DMS114 treated with DMSO at 0.1 percent for 48 hours (cell line): Measurements from ENCODE around the gene FOXB1.

Experiments used
- DNase-seq: peaks from one replicate; lab custom pipeline; 2025; ENCODE audit not compliant: unreplicated experiment; lab: John Stamatoyannopoulos, UW

FOXB1 gene

GRCh38 chr15:59998950-59999611 lies 5.0 kb upstream of the FOXB1 start:
- DNase-seq = no peak

DNA sequence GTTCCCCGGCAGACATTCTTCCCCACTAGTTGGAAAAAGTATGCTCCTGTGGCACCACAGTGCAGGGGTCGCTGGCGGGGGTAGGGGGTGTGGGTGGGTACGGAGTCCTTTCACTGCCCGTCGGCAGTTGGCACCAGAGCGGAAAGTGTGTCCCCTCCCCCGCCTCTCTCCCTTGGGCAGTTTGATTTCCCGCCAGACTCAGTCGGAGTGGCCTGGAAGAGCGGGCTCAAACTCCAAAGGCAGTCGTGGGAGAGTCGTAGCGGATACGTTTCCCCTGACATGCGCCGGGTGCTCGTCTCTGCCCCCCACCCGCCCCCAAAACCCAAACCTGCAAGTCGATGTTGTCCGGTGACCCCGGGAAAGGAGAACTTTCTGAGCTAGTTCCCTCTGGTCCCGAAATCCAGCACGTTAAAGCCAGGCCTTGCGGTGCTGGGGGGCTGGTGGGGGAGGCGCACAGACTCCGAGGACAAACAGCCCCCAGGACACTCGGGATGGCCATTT lies 4.4 kb upstream of the FOXB1 start:
- no peak for DNase-seq

DNA sequence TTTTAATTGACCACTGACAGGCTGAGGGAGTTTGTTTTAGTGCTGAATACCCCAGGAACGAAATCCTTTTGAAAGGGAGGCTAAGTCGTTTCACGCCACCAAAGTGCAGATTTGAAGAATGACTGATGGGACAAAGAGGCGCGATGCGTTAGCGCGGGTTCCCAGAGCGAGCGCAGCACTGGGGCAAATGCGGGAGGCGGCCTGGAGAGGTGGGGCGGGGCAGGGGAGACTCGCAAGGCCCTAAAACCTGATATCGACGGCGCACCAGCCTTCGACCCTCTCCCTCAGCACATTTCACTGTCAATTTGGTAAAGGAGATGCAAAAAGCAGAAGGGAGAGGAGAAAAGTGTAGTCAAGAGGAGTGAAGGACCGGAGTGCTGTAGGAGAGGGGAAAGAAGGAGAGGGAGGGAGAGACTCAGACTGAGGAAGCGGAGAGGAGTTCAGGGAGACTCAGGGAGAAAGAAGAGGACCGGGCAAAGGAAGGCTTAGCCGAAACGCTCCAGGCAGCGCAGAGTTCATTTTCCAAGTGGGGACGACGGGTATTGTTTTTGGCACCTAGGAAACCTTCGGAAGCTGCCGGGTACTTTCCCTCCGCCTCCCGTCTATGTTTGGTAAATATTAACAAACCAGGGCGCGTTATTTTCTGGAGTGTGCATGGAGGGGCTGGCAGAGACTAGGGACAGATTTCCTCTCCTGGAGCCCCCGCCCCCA lies 3.8 kb upstream of the FOXB1 start:
- peak; percentile 22 for DNase-seq

DNA sequence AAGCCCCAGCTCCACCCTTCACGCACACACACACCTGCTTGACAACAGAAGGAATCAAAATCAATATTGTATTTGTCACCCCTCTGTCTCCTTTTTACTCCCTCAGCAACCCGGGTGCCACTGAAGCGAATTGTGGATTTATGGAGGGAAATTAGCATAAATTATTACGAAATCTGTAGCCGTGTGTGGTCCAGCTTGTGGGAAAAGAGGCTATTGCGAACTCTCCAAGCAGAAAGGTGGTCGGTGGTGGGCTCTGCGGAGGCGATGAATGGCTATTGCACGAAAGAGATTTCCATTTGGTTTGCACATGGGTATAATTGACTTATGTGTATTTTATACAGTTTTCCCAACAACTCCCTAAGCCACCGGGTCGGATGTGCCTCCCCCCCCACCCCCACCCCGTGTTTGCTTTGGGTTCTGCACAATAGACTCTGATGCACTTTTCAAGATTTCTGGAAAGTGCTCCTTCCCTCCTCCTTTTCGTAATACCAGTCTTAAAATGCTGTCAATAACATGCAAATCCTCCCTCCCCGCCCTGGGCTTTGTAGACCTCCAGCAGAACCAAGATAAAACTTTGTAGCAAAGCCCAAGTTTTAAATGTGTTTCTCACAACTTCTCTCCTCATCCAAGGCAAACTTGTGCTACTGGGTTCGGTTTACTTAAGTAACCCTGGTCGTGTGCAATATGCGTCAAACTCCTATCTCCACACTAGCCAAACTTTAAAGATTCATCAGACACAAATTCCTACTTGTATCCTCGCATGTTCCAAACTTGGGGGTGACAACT lies 3.1 kb upstream of the FOXB1 start:
- DNase-seq = no peak

DNA sequence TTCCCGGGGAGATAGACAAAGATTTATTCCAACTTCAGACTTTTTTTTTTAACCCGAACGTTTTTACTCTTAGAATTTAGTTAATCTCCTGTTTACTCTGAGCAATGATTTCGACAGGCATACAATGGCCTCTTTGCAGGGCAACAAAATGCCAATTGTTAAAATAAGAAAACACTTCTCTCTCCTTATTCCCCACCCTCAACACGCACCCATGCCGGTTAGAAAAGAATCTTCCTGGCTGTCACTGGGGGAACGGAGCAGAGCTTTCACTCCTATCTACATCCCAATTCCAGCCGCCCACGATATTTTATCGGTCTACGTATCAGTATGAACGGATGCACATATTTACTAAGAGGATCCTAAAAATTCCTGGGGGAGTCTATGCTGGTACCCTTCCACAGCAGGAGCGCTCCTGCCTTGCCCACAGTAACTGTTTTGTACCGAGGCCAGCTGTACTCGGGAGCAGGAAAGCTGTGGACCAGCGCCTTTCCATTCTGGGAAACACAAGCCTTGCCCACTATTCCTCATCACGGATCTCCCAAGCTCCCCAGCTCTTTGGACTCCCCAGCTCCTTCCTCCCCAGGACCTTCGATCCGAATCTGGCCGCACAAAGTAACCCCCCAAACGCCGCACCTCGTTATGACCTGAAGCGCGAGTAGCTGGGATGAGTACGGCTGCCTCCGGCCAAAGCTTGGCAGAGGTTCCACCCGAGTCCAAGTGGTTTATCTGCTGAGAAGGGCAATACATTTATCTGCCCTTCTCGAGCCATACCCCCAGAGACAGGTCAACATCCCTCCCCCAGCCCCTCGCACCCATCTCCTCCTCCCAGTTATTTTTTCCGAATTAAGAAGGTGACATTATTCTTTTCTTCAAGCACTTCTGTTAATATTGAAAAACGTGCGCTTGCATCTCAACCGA lies 2.2 kb upstream of the FOXB1 start:
- peak; percentile 50 for DNase-seq

- DNase-seq = no peak
Measured at GRCh38 chr15:60002528-60003218, 1.4 kb upstream of the FOXB1 start.

DNA sequence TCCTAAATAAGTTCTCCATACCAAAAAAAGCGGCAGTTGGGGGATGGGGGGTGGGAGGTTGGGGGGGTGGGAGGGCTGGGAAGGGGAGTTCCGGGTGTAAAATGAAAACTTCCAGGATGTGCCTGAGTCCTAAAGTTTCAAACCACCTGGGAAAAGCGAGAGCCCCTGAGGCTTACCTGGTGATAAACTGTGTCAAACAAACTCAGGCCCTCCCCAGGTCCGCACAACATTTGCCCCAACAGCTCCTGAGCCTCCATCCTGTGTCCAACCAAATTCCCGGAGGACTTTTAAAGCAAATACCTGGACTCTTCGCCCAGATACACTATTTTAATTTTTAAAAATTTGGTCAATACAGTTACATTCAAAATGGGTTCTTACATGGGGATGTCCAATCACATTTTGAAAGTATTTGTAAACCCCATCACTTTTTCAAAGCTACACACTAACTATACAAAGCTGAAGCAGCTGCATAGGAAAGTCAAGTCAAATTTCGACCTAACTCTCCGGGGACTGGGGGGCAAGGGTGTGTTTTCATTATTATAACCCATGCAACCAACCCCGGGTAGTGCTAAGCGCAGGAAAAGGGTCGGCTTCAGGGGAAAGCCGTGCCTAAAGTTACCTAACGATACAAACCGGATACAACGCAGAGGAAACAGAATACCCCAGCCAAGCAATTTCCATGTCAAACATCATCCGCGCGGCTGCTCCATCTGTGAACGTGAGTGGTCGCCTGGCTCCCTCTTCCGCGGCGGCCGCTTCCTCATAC lies 685 bp upstream of the FOXB1 start:
- DNase-seq = no peak

GRCh38 chr15:60004846-60005351 lies 788 bp downstream of the FOXB1 start:
- peak; percentile 64 for DNase-seq

- no peak for DNase-seq
Measured at GRCh38 chr15:60005352-60006202, 1.5 kb downstream of the FOXB1 start.

DNA sequence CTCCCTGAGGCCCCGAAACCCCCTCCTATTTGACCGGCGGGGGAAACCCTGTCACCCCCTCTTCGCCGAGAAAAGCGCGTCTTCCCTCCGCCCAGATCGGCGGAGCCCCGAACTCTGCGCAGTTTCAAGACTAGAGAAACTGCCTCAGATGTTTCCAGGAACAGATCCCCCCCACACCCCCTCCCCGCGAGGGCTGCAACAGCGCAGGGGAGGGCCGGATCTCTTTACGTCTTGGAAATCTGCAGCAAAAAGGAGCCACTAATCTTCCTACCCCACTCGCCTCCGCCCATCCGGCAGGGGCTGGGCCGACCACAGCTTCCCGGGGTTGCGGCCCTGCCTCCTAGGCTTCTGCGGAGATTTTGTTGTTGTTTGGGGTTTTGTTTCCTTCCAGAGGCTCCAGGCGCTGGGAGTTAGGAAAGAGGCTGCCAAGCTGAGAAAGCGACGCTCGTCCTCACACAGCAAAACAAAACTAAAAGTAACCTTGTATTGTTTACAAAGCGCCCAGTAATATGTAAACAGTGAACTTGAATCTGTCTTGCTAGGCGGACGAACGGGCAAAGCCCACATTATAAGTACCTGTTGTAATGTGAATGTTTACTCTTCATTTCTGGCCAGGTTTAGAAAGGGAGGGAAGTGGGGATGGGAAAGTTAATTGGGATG lies 2.2 kb downstream of the FOXB1 start:
- peak; percentile 36 for DNase-seq

DNA sequence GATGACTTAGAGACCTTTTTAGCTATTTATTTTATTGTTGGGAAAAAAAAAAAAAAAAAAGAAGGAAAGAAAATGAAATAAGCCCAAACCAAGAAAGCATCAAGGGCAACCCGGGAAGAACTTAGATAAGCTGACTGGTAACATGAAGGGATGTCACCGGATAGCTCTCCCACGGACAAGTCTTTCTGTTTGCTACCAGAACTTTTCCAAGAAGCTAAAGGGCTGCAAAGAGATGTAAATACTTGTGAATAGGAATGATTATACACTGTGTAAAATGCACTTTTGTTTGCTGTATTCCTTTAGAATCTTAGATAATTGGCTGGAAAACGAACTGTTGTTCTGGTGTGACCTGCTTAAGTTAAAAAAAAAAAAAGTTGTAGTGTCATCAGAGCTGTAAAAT lies 2.8 kb downstream of the FOXB1 start:
- DNase-seq = no peak

DNA sequence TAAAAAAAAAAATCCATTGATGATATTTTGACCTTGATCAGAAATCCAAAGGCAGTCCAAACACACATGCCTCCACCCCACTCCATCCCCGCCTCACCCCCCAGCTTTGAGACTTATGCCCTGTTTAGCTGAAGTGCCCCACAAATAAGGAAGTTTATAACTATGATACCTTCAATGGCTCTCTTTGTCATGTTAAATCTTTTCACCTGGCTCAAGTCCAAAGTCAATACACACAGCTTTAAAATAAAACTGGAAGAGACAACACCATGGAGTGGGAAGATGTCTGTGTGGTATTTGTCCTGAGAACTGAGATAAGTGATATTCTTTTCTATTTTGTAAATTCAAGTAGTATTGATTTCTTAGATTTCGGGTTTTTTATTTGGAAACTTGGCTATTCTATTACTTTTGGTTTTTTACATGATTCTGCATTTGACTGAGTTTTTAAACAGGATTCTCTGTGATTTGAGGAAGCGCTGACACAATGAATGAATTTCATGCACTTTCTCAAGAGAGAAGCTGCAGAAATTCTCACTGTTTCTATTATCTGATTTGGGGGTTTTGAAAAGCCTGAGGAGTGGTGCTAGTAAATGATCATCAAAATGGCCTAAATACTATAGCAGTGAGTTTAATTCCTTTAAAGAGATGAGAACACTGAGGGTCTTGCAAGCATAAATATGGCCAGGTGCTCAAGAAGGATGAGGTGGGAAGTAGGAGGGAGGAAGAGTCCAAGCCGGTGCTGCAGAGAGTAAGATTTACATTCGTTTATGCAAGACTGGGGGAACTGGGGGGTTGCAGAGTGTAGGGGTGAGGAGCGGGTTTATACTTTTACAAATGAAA lies 5.2 kb downstream of the FOXB1 start:
- no peak for DNase-seq

GRCh38 chr15:60009980-60010732 lies 6.0 kb downstream of the FOXB1 start:
- DNase-seq = no peak

DNA sequence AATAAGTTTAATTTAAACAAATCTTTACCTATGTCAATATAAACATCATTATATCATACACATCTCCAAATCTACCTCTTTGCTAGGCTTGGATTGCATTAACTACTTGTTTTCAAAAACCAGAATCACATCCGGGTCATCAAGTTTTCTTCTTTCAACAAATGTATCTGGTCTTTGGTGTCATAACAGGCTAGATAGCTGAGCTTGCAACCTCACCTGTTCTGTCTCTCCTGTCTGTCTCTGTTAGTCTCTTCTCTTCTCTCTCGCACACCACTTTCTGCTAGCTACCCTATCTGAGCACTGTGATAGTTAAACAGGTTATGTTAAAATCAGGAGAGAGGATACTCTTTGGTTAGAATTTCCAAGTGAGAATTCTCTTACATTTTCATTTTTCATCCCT lies 6.7 kb downstream of the FOXB1 start:
- no peak for DNase-seq

DNA sequence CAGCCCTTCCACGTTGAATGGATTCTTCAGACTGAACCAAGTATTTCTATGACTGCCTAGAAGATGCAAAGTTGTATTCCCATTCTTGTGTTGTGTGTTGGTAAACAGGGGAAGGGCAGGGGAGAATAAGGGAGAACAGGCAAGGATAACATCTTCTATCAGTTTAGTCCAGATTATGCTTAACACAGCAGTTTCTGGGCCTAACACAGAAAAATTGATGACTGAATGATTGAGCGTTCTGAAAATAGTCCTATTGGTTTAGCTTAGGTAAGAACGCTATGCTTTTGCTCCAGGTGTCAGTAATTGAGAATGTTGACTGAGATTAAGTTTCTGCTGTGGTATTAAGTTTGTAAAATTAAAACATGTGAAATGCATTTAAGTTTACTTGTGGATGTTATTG lies 8.6 kb downstream of the FOXB1 start:
- no peak for DNase-seq
